Myocyte (in vitro differentiated cells): Measurements from ENCODE around the gene RNF115. TPM values are rescaled to one million over a fixed set of nuclear protein-coding genes. Genes with fewer than 3 reads are reported as not detected.
"Not testable (repeated sequence)": the region's sequence is repeated elsewhere in the genome, so short reads cannot be mapped to it uniquely, and the experiment has no call there.

Experiments
- DNase-seq: peaks from one replicate; pipeline ENCODE4 v3.0.0-alpha.2; 2012; ENCODE audit warnings: low read depth
- total RNA-seq: library from RNA; depleted of rRNA; stranded (reverse); fragments of >200 nt; gene quantifications from 2 replicates; pipeline ENCODE4 v1.2.3, GENCODE V29; 2014

RNF115 gene
- total RNA-seq, 1 donor from 2014 or later: 30.4 TPM

DNA sequence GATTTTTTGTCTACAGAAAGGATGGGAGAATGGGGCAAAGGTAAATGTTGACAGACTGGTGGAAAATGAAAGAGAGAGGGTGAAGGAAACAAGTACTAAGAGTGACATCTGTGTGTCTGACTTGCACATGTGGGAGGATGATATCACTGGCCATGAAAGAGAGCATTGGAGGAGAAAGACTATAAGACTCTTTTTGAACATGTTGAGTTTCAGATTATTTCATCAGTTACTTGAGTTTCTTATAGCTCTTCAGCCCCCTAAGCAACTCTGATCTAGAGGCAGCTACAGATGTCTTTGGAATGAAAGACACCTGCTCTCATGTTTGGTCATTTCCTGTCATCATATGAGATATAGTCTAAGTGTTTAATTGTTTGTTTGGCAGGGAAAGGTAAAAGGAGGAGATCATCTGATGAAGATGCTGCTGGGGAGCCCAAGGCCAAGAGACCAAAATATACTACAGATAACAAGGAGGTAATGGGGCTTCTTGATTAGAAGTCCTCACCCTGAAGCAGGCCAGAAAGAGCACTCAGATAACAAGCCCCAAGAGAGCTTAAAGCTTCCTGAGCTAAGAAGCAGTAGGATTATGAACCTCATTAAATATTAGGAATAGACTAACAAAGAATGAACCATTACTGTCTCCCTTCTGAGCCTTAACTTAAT is 4.6 kb upstream of the RNF115 start:
- no peak for DNase-seq

- DNase-seq: no peak
Observed at GRCh38 chr1:145827966-145828365, 4.1 kb upstream of the RNF115 start.

- no peak for DNase-seq
Observed at GRCh38 chr1:145826030-145826429, 2.1 kb upstream of the RNF115 start.

DNA sequence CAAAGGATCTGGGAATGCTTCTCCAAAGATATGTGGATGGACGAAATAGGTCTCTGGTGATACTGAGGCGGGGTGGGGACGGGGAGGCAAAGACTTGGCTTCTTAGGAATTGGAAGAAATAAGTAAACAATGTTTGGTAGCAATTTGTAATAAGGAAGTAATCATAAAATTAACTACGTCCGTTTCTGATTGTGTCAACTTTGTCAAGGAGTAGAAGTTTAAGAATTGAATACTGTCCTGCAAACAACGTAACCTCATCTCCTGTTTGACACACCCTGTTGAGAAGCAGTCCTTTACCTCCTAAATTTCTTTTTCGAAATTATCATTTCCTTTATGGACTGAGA is 576 bp upstream of the RNF115 start:
- DNase-seq: no peak

GRCh38 chr1:145822779-145823331 is 1.0 kb downstream of the RNF115 start:
- DNase-seq: not testable (repeated sequence)

- peak; percentile 37 for DNase-seq
Observed at GRCh38 chr1:145818095-145818494, 5.8 kb downstream of the RNF115 start.

- peak; percentile 12 for DNase-seq
Observed at GRCh38 chr1:145812977-145813810, 10.7 kb downstream of the RNF115 start.

GRCh38 chr1:145806844-145807243 is 17.1 kb downstream of the RNF115 start:
- DNase-seq: no peak

- no peak for DNase-seq
Observed at GRCh38 chr1:145806408-145806807, 17.5 kb downstream of the RNF115 start.

DNA sequence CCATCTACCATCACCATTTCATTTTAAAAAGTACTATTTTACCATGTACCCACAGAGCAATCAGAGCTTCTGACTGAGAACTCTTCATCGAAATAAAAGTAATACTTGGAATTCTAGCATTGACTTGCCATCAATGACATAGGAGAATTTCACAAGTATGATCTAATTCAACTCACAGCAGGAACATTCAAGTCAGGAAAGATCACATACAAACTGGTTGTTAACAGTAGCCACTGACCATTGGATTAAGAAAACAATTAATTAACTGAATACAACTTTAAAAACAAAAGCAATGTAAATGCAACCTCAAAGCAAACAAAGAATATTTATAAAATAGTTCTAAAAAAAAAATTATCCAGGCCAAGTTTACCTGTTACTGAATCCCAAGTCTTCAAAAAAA is 18.8 kb downstream of the RNF115 start:
- no peak for DNase-seq

- DNase-seq: no peak
Observed at GRCh38 chr1:145804235-145805045, 19.5 kb downstream of the RNF115 start.

DNA sequence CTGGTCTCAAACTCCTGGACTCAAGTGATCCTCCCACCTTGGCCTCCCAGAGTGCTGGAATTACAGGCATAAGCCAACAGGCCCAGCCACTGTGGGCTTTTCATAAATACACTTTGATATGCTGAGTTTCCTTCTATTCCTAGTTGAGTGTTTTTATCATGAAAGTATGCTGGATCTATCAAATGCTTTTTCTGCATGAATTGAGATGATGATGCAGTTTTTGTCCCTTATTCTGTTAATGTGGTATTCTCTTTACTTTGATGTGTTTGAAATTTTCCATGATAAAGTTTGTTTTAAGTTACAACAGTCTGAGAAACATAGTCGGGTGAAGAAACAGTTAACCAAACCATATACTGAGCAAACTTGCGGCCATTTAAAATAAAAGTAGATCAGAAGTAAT is 24.1 kb downstream of the RNF115 start:
- no peak for DNase-seq

DNA sequence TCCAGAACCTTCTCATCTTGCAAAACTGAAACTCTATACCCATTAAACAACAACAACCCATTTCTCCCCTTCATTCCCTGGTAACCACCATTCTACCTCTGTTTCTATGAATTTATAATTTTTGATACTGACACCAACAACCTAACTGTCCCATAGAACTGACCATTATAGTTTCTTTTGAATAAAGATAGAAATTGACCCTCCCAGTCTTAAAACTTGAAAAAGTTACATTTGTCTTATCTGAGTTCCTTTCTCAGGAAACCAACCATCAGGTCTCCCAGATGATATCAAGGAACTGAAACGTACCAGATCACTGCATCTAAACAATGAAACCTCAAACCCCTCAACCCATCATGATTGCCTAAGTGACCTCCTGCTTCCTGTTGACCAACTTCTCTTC is 27.1 kb downstream of the RNF115 start:
- no peak for DNase-seq

DNA sequence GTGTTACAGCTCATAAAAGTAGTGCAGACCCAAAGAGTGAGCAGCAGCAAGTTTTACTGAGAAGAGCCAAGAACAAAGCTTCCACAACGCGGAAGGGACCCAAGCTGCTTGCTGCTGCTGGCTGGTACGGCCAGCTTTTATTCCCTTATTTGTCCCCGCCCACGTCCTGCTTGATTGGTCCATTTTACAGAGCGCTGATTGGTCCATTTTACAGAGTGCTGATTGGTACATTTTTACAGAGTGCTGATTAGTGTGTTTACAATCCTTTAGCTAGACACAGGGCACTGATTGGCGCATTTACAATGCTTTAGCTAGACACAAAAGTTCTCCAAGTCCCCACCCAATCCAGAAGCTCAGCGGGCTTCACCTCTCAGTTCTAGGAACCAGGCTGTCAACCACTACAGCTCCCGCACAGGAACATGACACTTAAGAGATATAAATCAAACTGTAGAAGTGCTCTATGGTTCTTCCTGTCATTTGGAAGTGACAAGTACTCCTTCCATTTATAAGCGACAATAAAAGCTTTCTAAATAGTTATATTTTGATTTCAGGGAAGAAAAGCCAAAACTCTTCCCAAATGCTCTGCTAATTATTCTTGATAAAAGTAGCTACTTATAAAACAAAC is 28.5 kb downstream of the RNF115 start:
- no peak for DNase-seq

GRCh38 chr1:145792484-145792883 is 31.4 kb downstream of the RNF115 start:
- DNase-seq: no peak

GRCh38 chr1:145791860-145792259 is 32.0 kb downstream of the RNF115 start:
- DNase-seq: not testable (repeated sequence)

DNA sequence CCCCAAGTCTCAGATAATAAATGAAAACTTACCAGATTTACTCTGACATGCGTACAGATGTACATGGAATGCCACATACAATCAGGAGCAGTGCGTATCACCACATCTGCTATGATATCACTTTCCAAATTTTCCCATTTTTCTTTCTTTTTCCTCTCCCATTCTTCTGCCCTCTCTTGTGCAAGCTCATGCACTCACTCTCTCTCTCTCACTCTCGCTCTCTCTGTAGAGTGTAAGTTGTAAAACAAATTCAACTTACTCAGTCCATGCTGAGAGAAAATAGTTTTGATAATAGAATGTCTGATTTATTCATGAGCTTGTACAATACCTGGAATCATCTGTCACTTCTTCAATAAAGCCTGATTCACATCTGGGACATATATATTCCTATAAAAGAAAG is 35.3 kb downstream of the RNF115 start:
- DNase-seq: no peak

GRCh38 chr1:145786271-145786670 is 37.6 kb downstream of the RNF115 start:
- no peak for DNase-seq

DNA sequence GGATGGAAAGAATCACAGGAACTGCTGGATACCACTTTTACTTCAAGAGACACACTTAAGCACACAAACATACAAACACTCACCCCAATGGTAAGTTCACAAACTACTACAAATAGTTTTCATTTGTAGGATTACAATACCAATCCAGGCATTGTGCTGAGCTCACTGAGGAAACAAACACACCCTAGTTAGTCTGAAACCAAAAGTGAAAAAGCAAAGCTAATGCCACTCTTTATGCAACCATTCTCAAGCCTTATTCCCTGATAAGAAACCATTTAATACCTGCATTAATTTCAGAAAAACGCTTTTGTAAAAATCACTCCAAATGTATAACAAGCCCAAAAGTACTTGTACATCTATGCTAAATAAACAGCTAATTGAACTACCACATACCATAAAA is 38.3 kb downstream of the RNF115 start:
- no peak for DNase-seq

- peak; percentile 61 for DNase-seq
Observed at GRCh38 chr1:145784409-145784808, 39.5 kb downstream of the RNF115 start.
